Right cardiac atrium (tissue), 5 donors: Measurements from ENCODE around the gene ATP1B2. TPM values are rescaled to one million over a fixed set of nuclear protein-coding genes. Genes with fewer than 3 reads are reported as not detected.

Experiments
- ATAC-seq, 2 donors: fragments of 200-7000 bp; cut with Tn5 transposase; one replicate each; pipeline versions ENCODE4 v1.8.0 to v1.9.1; 2020; ENCODE audit warnings: moderate library complexity in 2 of 2, mild to moderate bottlenecking in 1 of 2
- DNase-seq, 3 donors: peaks; one replicate each; pipeline ENCODE4 v3.0.0-alpha.2; 2020
- H3K27ac ChIP-seq: one replicate; pipeline ENCODE4 v1.5.1; 2013; ENCODE audit warnings: mild to moderate bottlenecking, low read length, control low read depth, moderate library complexity
- H3K27me3 ChIP-seq: one replicate; pipeline ENCODE4 v1.6.1; 2013; ENCODE audit not compliant: control insufficient read depth, insufficient read depth
- H3K4me1 ChIP-seq: one replicate; pipeline ENCODE4 v1.6.1; 2013; ENCODE audit warnings: low read length; ENCODE audit not compliant: control insufficient read depth, insufficient read depth
- H3K4me3 ChIP-seq: one replicate; pipeline ENCODE4 v1.5.1; 2013; ENCODE audit warnings: low read length, control low read depth
- H3K9me3 ChIP-seq: one replicate; pipeline ENCODE4 v1.6.1; 2013; ENCODE audit warnings: low read length; ENCODE audit not compliant: control insufficient read depth
- WGBS: extraction: QIAGEN DNeasy Blood & Tissue Kit; methylation state at CpG from one replicate; pipeline ENCODE4 v1.1.7; 2013; 5-methylcytosine and 5-hydroxymethylcytosine counted together
- intact Hi-C, 4 donors: fragments of 100-400 bp; cut with DNase I; formaldehyde crosslinking; loops; one replicate each; pipeline versions ENCODE4 v1.11.0 to v1.14.0; 2022 to 2023
- polyA plus RNA-seq: library from polyadenylated mRNA; stranded (reverse); fragments of 200-250 nt; gene quantifications from one replicate; pipeline ENCODE4 v1.2.3, GENCODE V29; 2013
- total RNA-seq, 4 donors: library from RNA; stranded (reverse); fragmentation: NEBNext Ultra II Directional; extraction: Animal tissue kit (Norgen Biotek cat#: 25700); gene quantifications; one replicate each; pipeline ENCODE4 v1.2.1, GENCODE V29; 2021
- donor health status: healthy with polysubstance abuse.
- donor health status: DM: no; HTN: yes; CAD: no.
- donor health status: DM: no; HTN: no; CAD: no.
- donor health status: DM: no; HTN: yes; CAD: no; lungs with severe emphysema.
- donor health status: DM: yes; HTN: yes; CAD: no.

Gene ATP1B2
- total and polyA plus RNA-seq, 5 donors = 2.8 to 10.2 (median 5.3) TPM

DNA sequence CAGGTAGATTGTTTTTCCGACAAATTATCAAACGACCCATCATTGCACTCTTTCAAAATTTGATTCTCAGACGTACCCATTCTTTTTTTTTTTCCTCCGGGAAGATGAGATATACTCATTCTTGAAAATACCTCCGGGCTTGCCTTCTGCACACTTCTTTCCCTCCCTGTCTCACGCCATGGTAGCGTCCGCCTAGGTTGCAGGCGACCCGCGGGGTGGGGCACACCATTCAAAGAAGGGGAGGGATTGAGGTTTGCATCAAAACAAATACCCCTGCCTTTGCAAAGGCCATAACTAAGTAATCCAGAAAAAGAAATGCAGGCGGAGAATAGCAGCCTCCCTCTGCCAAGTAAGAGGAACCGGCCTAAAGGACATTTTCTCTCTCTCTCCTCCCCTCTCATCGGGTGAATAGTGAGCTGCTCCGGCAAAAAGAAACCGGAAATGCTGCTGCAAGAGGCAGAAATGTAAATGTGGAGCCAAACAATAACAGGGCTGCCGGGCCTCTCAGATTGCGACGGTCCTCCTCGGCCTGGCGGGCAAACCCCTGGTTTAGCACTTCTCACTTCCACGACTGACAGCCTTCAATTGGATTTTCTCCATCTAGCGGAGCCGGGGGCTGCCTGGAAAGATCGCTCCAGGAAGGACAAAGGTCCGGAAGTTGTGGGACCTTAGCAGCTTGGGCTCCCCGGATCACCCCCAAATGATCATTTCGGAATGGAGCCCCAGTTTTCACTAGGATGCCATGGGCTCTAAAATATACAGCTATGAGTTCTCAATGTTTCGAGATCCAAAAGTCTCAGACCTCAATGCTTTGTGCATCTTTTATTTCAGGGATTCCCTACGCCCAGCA lies 35.7 kb downstream of the ATP1B2 start:
- Histone ChIP-seq H3K4me1 (no peaks in the 10 kb centered on the region), H3K4me3 (peak overlapping the region; percentile 100), H3K9me3 (no peaks in the 10 kb centered on the region), H3K27ac (peak overlapping the region; percentile 99), H3K27me3 (no peaks in the 10 kb centered on the region)
- ATAC-seq (peak; percentile 66 to 70), DNase-seq (peak; percentile 80 to 91 (median 86))
- under 1% methylated on average over 30 of the region's 30 CpGs for WGBS
- intact Hi-C loops = loop anchor here (5.0 to 10.0 kb wide), 3 partner anchors 52 to 102 kb away; partner anchors contain the start of genes SHBG (in 4 of the 4) and MPDU1 (in 1 of the 4)

DNA sequence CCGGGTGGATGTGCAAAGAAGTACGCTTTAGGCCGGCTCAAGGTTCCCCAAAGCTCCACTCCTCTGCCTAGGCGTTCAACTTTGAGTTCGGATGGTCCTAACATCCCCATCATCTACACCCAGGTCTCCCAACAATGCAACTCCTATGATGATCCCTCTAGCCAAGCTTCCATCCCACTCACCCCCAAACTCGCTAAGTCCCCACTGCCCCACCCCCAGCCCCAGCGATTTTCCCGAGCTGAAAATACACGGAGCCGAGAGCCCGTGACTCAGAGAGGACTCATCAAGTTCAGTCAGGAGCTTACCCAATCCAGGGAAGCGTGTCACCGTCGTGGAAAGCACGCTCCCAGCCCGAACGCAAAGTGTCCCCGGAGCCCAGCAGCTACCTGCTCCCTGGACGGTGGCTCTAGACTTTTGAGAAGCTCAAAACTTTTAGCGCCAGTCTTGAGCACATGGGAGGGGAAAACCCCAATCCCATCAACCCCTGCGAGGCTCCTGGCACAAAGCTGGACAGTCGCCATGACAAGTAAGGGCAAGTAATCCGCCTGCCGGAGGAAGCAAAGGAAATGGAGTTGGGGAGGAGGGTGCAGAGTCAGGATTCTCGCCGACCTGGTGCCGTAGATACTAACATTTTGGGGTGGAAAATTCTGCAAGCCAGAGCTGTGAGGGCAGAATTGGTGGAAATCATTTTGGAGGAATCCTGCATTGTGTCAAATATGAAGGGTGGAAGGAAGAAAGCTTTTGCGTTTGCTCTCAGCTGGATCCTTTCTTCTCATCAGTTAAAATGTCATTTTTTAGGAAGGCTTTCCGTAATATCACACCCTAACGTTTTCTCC lies 36.6 kb downstream of the ATP1B2 start, which contains the start of gene TP53:
Gene TP53, minus strand, starts transcription at position 419 of the 836 bp plus-strand sequence. CDS start 10,896 bp downstream, outside the sequence.
- under 1% methylated on average over 30 of the region's 30 CpGs for WGBS
- Histone ChIP-seq H3K9me3 (no peaks in the 10 kb centered on the region), H3K27me3 (no peaks in the 10 kb centered on the region), H3K4me1 (no peaks in the 10 kb centered on the region), H3K27ac (peak within 1 kb of the TSS; percentile 99), H3K4me3 (peak within 1 kb of the TSS; percentile 100)
- ATAC-seq (peak; percentile 79 to 81), DNase-seq (peak; percentile 87 to 93 (median 92))
- intact Hi-C loops = loop anchor here (5.0 to 10.0 kb wide), 3 partner anchors 52 to 102 kb away; partner anchors contain the start of genes SHBG (in 4 of the 4) and MPDU1 (in 1 of the 4)

DNA sequence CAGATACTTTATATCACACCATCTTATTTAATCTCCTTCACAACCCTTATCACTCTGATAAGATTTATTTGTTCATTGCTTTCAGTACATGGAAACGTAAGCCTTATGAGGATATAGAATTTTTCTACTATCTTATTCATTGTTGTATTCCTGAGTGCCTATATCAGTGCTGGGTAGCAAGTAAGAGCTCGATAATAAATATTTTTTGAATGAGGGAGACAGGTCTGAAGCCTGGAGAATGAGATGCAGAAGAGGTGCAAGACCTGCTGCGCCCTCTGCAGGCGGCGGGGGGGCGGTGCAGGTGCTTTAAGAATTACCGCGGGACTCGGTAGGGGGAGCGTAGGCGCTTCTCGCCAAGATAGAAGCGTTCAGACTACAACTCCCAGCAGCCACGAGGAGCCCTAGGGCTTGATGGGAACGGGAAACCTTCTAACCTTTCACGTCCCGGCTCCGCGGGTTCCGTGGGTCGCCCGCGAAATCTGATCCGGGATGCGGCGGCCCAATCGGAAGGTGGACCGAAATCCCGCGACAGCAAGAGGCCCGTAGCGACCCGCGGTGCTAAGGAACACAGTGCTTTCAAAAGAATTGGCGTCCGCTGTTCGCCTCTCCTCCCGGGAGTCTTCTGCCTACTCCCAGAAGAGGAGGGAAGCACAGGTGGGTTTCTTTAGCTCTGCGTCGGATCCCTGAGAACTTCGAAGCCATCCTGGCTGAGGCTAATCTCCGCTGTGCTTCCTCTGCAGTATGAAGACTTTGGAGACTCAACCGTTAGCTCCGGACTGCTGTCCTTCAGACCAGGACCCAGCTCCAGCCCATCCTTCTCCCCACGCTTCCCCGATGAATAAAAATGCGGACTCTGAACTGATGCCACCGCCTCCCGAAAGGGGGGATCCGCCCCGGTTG lies 37.4 kb downstream of the ATP1B2 start, which contains the start of gene WRAP53:
Gene WRAP53, plus strand, starts transcription at position 570 of the 900 bp plus-strand sequence. Its CDS starts 172 bp downstream, at position 742.
- under 1% methylated on average over 51 of the region's 51 CpGs for WGBS
- Histone ChIP-seq H3K4me3 (peak within 1 kb of the TSS; percentile 100), H3K9me3 (no peaks in the 10 kb centered on the region), H3K4me1 (no peaks in the 10 kb centered on the region), H3K27ac (peak within 1 kb of the TSS; percentile 99), H3K27me3 (no peaks in the 10 kb centered on the region)
- DNase-seq (peak; percentile 97 to 99 (median 98)), ATAC-seq (peak; percentile 95 to 97)
- intact Hi-C loops = loop anchor here (5.0 to 10.0 kb wide), 3 partner anchors 53 to 103 kb away; partner anchors contain the start of genes SHBG (in 4 of the 4) and MPDU1 (in 1 of the 4)

DNA sequence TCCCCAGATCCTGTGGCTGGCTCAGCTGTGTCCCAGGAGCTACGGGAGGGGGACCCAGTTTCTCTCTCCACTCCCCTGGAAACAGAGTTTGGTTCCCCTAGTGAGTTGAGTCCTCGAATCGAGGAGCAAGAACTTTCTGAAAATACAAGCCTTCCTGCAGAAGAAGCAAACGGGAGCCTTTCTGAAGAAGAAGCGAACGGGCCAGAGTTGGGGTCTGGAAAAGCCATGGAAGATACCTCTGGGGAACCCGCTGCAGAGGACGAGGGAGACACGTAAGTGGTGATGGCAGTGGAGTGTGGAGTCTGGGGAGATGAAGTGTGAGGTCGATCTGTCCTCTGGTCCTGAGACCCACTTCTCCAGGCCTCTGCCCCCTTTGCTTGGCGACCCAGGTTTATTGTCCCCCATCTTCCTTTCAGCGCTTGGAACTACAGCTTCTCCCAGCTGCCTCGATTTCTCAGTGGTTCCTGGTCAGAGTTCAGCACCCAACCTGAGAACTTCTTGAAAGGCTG lies 38.1 kb downstream of the ATP1B2 start:
- H3K9me3 ChIP-seq = no peaks in the 10 kb centered on the region
- peak overlapping the region; percentile 68 for H3K27ac ChIP-seq
- H3K27me3 ChIP-seq = no peaks in the 10 kb centered on the region
- no peaks in the 10 kb centered on the region for H3K4me1 ChIP-seq
- peak overlapping the region; percentile 72 for H3K4me3 ChIP-seq
- WGBS = 9% methylated on average over 13 of the region's 13 CpGs
- intact Hi-C loops = loop anchor here (5.0 to 10.0 kb wide), 3 partner anchors 54 to 104 kb away; partner anchors contain the start of genes SHBG (in 4 of the 4) and MPDU1 (in 1 of the 4)
- ATAC-seq (no peak), DNase-seq (no peak)

DNA sequence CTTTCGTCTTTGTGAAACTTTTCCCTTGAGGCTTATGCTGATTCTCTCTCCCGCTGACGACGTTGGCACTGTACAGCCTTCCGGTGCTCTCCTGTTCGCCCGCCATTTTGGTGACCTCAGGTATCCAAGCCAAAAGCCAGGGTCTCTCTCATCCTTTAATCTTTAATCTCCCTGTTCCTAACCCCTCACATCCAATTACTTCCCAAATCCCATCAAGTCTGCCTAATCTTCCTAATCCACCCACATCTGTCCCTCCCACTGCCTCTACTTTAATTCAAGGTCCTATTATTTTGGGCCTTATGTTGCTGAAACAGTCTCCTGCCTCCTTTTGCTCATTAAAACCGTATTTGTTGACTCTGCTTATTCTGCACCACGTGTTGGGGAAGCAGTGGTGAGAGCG lies 44.9 kb downstream of the ATP1B2 start:
- Histone ChIP-seq H3K4me3 (no peak overlapping the region), H3K27ac (no peak overlapping the region), H3K4me1 (no peaks in the 10 kb centered on the region), H3K27me3 (no peaks in the 10 kb centered on the region), H3K9me3 (no peaks in the 10 kb centered on the region)
- 96% methylated on average over 10 of the region's 10 CpGs for WGBS
- intact Hi-C loops = no loop called here
- ATAC-seq (no peak), DNase-seq (no peak)

DNA sequence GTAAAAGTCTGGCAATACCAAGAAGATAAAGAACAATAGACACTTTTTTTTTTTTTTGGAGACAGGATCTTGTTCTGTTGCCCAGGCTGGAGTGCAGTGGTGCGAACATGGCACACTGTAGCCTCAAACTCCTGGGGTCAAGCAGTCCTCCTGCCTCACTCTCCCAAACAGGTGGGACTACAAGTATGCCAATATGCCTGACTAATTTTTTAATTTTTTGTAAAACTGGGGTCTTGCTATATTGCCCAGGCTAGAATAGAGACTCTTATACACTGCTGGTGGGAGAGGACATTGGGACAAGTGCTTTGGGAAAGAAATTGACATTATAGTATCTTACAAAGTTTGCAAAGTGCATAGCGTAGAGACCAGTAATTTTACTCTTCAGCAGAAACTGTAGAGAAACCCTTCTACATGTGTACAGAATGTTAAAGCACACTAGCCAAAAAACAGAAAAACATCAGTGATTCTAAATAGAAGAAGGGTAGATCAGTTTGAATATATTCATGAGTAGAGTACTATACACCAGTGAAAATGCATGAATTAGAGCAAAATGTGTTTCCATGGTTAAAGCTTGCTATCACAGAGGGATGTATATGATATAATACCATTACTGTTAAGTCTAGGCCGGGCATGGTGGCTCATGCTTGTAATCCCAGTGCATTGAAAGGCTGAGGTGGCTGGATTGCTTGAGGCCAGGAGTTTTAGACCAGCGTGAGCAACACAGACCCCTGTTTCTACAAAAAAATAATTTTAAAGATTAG lies 47.3 kb downstream of the ATP1B2 start:
- WGBS = over 99% methylated on average over 4 of the region's 4 CpGs
- H3K4me3 ChIP-seq = no peak overlapping the region
- H3K27ac ChIP-seq = no peak overlapping the region
- DNase-seq (no peak), ATAC-seq (no peak)
- H3K4me1 ChIP-seq = no peaks in the 10 kb centered on the region
- H3K27me3 ChIP-seq = no peaks in the 10 kb centered on the region
- H3K9me3 ChIP-seq = no peaks in the 10 kb centered on the region
- intact Hi-C loops = no loop called here

DNA sequence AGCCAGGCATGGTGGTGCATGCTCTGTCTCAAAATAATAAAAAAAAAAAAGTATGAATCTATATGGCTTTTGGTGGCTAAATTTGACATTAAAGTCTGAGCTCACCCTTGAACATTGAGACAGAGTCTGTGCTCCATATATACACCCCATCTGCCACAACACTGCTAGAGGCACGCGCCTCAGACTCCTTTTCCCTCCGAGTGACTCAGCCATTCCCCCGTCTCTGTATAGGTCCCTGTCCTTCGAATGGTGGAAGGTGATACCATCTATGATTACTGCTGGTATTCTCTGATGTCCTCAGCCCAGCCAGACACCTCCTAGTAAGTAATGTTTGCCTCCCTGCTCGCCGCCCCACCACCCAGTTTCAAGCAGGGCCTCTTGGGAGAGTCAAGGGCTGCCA lies 49.8 kb downstream of the ATP1B2 start:
- no peak overlapping the region for H3K4me3 ChIP-seq
- peaks cover 2% of the 10 kb centered on the region for H3K4me1 ChIP-seq
- no peaks in the 10 kb centered on the region for H3K9me3 ChIP-seq
- no peak overlapping the region for H3K27ac ChIP-seq
- DNase-seq (no peak), ATAC-seq (no peak)
- intact Hi-C loops = no loop called here
- H3K27me3 ChIP-seq = no peaks in the 10 kb centered on the region
- WGBS = 95% methylated on average over 7 of the region's 7 CpGs

DNA sequence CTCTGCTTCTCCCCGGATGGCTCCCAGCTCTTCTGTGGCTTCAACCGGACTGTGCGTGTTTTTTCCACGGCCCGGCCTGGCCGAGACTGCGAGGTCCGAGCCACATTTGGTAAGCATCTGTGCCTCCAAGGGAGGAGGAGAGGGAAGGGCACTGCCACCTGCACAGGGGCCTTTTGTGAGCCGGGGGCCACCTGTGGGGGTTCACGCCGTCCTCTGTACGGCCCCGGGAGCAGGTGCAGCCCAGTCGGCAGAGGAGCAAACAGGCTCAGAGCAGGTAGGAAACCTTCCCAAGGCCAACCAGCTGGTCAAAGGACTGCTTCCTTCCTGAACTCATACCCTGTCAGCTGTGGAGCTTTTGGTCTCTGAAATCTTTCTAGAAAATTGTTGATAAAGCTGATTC lies 51.0 kb downstream of the ATP1B2 start:
- ATAC-seq (no peak), DNase-seq (no peak)
- Histone ChIP-seq H3K4me1 (peaks cover 2% of the 10 kb centered on the region), H3K4me3 (no peak overlapping the region), H3K9me3 (no peaks in the 10 kb centered on the region), H3K27me3 (no peaks in the 10 kb centered on the region), H3K27ac (no peak overlapping the region)
- intact Hi-C loops = no loop called here
- WGBS = 95% methylated on average over 14 of the region's 14 CpGs

DNA sequence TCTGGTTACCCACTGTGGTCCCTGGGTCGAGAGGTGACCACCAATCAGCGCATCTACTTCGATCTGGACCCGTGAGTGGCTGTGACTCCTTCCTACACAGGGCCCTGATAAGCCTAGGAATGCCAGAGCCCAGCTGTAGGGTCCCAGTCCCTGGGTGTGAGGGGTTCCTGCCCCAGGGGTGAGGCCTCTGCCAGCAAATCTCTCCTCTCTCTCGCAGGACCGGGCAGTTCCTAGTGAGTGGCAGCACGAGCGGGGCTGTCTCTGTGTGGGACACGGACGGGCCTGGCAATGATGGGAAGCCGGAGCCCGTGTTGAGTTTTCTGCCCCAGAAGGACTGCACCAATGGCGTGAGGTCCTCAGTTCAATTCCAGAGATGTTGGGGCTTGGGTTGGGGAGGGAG lies 52.0 kb downstream of the ATP1B2 start:
- no peaks in the 10 kb centered on the region for H3K9me3 ChIP-seq
- no peaks in the 10 kb centered on the region for H3K27me3 ChIP-seq
- H3K4me3 ChIP-seq = no peak overlapping the region
- DNase-seq (no peak), ATAC-seq (no peak)
- no peak overlapping the region for H3K27ac ChIP-seq
- 88% methylated on average over 13 of the region's 13 CpGs for WGBS
- H3K4me1 ChIP-seq = peaks cover 2% of the 10 kb centered on the region
- intact Hi-C loops = no loop called here
